ENCODE data around the gene CASP9.

CASP9 gene

GRCh38 chr1:15443281-15443680 is 80.7 kb downstream of the CASP9 start:
- peaks cover 9% of the 10 kb centered on the region for H3K4me1 Mint-ChIP-seq (ENCODE audit: low read depth)
- H3K9me3 Mint-ChIP-seq: no peaks in the 10 kb centered on the region
- no peak overlapping the region for H3K27ac Mint-ChIP-seq
- no peak overlapping the region for H3K4me3 Mint-ChIP-seq
- H3K36me3 Mint-ChIP-seq (ENCODE audit: low read depth): no peaks in the 10 kb centered on the region
- no peaks in the 10 kb centered on the region for H3K27me3 Mint-ChIP-seq (ENCODE audit: low read depth)

- peaks cover 9% of the 10 kb centered on the region for H3K4me1 Mint-ChIP-seq (ENCODE audit: low read depth)
- H3K36me3 Mint-ChIP-seq (ENCODE audit: low read depth): no peaks in the 10 kb centered on the region
Observed at GRCh38 chr1:15442759-15443158, 81.3 kb downstream of the CASP9 start.

GRCh38 chr1:15442119-15442518 is 81.9 kb downstream of the CASP9 start:
- H3K4me1 Mint-ChIP-seq (ENCODE audit: low read depth): peaks cover 9% of the 10 kb centered on the region
- no peaks in the 10 kb centered on the region for H3K27me3 Mint-ChIP-seq (ENCODE audit: low read depth)
- no peak overlapping the region for H3K27ac Mint-ChIP-seq
- H3K36me3 Mint-ChIP-seq (ENCODE audit: low read depth): no peaks in the 10 kb centered on the region
- no peaks in the 10 kb centered on the region for H3K9me3 Mint-ChIP-seq
- no peak overlapping the region for H3K4me3 Mint-ChIP-seq

More at GRCh38 chr1:15442759-15443158, 81.3 kb downstream of the CASP9 start:
- H3K27me3 Mint-ChIP-seq (ENCODE audit: low read depth): no peaks in the 10 kb centered on the region
- H3K4me3 Mint-ChIP-seq: no peak overlapping the region
- H3K9me3 Mint-ChIP-seq: no peaks in the 10 kb centered on the region
- no peak overlapping the region for H3K27ac Mint-ChIP-seq
